ENCODE results near the gene NFKB2. TPM values are rescaled to one million over a fixed set of nuclear protein-coding genes. Genes with fewer than 3 reads are reported as not detected.

The NFKB2 gene
- total and polyA plus RNA-seq, 2 donors (not counting 1 experiment from before 2014, with no cell fraction given), result 255 to 398 TPM

DNA sequence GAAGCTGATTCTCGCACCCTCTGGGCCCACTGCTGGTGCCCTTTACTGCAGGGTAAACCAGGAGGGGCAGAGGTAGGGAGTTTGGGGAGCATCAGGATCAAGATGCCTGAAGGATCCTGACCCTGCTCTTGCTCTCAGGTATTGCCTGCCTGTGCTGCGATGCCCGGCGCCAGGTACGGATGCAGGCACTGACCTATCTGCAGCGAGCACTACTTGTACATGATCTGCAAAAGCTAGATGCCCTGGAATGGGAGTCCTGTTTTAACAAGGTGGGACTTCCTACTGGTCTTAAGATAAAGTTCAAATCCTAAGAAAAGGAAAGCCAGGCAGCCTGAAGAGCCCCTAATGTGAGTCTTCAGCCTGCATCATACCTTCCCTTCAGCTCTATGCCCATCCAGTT lies 16.1 kb upstream of the NFKB2 start:
- ChIA-PET POLR2A (no interaction called here), CTCF (interaction anchor here (2.0 to 2.7 kb wide), 2 partner anchors 11 to 205 kb away, joined by 7 to 8 read pairs; no protein-coding TSS in a partner anchor)
- no peaks in the 10 kb centered on the region for H3K9me3 Mint-ChIP-seq (ENCODE audit: insufficient read depth)

DNA sequence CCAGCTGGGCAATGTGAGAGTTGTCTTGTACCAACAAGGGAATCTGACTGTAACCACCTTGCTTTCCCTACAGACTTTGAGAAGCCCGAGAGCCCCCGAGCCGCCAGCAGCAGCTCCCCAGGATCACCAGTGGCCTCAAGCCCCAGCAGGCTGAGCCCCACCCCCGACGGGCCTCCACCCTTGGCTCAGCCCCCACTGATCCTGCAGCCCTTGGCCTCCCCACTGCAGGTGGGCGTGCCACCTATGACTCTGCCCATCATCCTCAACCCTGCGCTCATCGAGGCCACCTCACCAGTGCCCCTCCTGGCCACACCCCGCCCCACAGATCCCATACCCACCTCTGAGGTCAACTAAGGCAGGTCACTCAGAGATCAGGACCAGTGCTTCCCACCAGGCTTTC lies 13.5 kb upstream of the NFKB2 start:
- Histone ChIP-seq H3K4me1 (ENCODE audit: control insufficient read depth in 2 of 2, insufficient read depth in 2 of 2, low read length in 2 of 2) (peaks cover 0 to 8% of the 10 kb centered on the region in 2 donors), H3K36me3 (replicated peaks in 1 of 2; ENCODE audit: control extremely low read depth in 1 of 2, control insufficient read depth in 1 of 2, extremely low read depth in 1 of 2, insufficient read depth in 2 of 2, low read length in 1 of 2) (peaks cover 0 to 37% of the 10 kb centered on the region in 2 experiments), H2AFZ (ENCODE audit: insufficient read depth, low read depth, low read length, poor library complexity, severe bottlenecking) (no peak overlapping the region), H3K9ac (ENCODE audit: low read length) (no peak overlapping the region), H3K27ac (ENCODE audit: low read length in 2 of 2) (no peak overlapping the region), H3K4me2 (replicated peaks; ENCODE audit: low read depth, low read length, poor library complexity, severe bottlenecking) (no peak overlapping the region), H3K79me2 (ENCODE audit: control insufficient read depth, insufficient read depth, low read length) (no peaks in the 10 kb centered on the region), H3K4me3 (ENCODE audit: control extremely low read depth in 1 of 5, extremely low read depth in 1 of 5, insufficient read depth in 1 of 5, low read depth in 2 of 5, low read length in 4 of 5) (no peak overlapping the region), H3K9me3 (ENCODE audit: control extremely low read depth in 1 of 3, control insufficient read depth in 2 of 3, insufficient read depth in 1 of 3, low read length in 2 of 3) (no peaks in the 10 kb centered on the region), H3K27me3 (replicated peaks in 1 of 4; ENCODE audit: control extremely low read depth in 1 of 4, control insufficient read depth in 3 of 4, insufficient read depth in 4 of 4, low read length in 3 of 4) (no peaks in the 10 kb centered on the region), H4K20me1 (ENCODE audit: control insufficient read depth, insufficient read depth, low read length, poor library complexity, severe bottlenecking) (no peaks in the 10 kb centered on the region)
- ATAC-seq (ENCODE audit: low read depth) (no peak), DNase-seq (no peak)
- WGBS (ENCODE audit: insufficient coverage), result 93% methylated on average over 9 of the region's 9 CpGs
- intact Hi-C loops (cut with micrococcal nuclease), result no loop called here
- no peaks in the 10 kb centered on the region for H3K27me3 Mint-ChIP-seq
- no peak overlapping the region for H3K27ac Mint-ChIP-seq
- peaks cover 12% of the 10 kb centered on the region for H3K4me1 Mint-ChIP-seq
- H3K4me3 Mint-ChIP-seq, result no peak overlapping the region
- TF ChIP-seq, protein P1, sequence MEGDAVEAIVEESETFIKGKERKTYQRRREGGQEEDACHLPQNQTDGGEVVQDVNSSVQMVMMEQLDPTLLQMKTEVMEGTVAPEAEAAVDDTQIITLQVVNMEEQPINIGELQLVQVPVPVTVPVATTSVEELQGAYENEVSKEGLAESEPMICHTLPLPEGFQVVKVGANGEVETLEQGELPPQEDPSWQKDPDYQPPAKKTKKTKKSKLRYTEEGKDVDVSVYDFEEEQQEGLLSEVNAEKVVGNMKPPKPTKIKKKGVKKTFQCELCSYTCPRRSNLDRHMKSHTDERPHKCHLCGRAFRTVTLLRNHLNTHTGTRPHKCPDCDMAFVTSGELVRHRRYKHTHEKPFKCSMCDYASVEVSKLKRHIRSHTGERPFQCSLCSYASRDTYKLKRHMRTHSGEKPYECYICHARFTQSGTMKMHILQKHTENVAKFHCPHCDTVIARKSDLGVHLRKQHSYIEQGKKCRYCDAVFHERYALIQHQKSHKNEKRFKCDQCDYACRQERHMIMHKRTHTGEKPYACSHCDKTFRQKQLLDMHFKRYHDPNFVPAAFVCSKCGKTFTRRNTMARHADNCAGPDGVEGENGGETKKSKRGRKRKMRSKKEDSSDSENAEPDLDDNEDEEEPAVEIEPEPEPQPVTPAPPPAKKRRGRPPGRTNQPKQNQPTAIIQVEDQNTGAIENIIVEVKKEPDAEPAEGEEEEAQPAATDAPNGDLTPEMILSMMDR (IDR thresholded peaks at IDR 0.05), result no peak
- no peak for TF ChIP-seq EZH2 (IDR thresholded peaks at IDR 0.05; ENCODE audit: borderline replicate concordance, insufficient read depth, low read depth, low read length, poor library complexity, severe bottlenecking)
- POLR2A ChIA-PET, result interaction anchor here (0.9 to 1.1 kb wide), 2 partner anchors 11 to 81 kb away, joined by 3 to 4 read pairs; no protein-coding TSS in a partner anchor
- H3K9me3 Mint-ChIP-seq (ENCODE audit: insufficient read depth), result no peaks in the 10 kb centered on the region
- CTCF ChIA-PET, result interaction anchor here (2.0 kb wide), 1 partner anchor 17 kb away, joined by 10 read pairs; no protein-coding TSS in a partner anchor

More for the DNA sequence above, 16.1 kb upstream of the NFKB2 start:
- no peak overlapping the region for H2AFZ ChIP-seq (ENCODE audit: insufficient read depth, low read depth, low read length, poor library complexity, severe bottlenecking)
- peaks cover 0 to 55% of the 10 kb centered on the region in 2 experiments for H3K36me3 ChIP-seq (replicated peaks in 1 of 2; ENCODE audit: control extremely low read depth in 1 of 2, control insufficient read depth in 1 of 2, extremely low read depth in 1 of 2, insufficient read depth in 2 of 2, low read length in 1 of 2)
- intact Hi-C loops (cut with micrococcal nuclease), result no loop called here
- H3K27me3 ChIP-seq (replicated peaks in 1 of 4; ENCODE audit: control extremely low read depth in 1 of 4, control insufficient read depth in 3 of 4, insufficient read depth in 4 of 4, low read length in 3 of 4), result no peaks in the 10 kb centered on the region
- TF ChIP-seq, protein P1 (IDR thresholded peaks at IDR 0.05), result no peak
- TF ChIP-seq EZH2 (IDR thresholded peaks at IDR 0.05; ENCODE audit: borderline replicate concordance, insufficient read depth, low read depth, low read length, poor library complexity, severe bottlenecking), result no peak
- no peak overlapping the region for H3K4me2 ChIP-seq (replicated peaks; ENCODE audit: low read depth, low read length, poor library complexity, severe bottlenecking)
- peaks cover 0 to 3% of the 10 kb centered on the region in 2 donors for H3K4me1 ChIP-seq (ENCODE audit: control insufficient read depth in 2 of 2, insufficient read depth in 2 of 2, low read length in 2 of 2)
- no peak overlapping the region for H3K4me3 ChIP-seq (ENCODE audit: control extremely low read depth in 1 of 5, extremely low read depth in 1 of 5, insufficient read depth in 1 of 5, low read depth in 2 of 5, low read length in 4 of 5)
- DNase-seq (no peak), ATAC-seq (ENCODE audit: low read depth) (no peak)
- H4K20me1 ChIP-seq (ENCODE audit: control insufficient read depth, insufficient read depth, low read length, poor library complexity, severe bottlenecking), result no peaks in the 10 kb centered on the region
- H3K4me1 Mint-ChIP-seq, result peaks cover 4% of the 10 kb centered on the region
- no peak overlapping the region for H3K27ac Mint-ChIP-seq
- WGBS (ENCODE audit: insufficient coverage), result 98% methylated on average over 6 of the region's 6 CpGs
- no peaks in the 10 kb centered on the region for H3K79me2 ChIP-seq (ENCODE audit: control insufficient read depth, insufficient read depth, low read length)
- no peak overlapping the region for H3K27ac ChIP-seq (ENCODE audit: low read length in 2 of 2)
- H3K4me3 Mint-ChIP-seq, result no peak overlapping the region
- H3K9ac ChIP-seq (ENCODE audit: low read length), result no peak overlapping the region
- H3K27me3 Mint-ChIP-seq, result no peaks in the 10 kb centered on the region
- H3K9me3 ChIP-seq (ENCODE audit: control extremely low read depth in 1 of 3, control insufficient read depth in 2 of 3, insufficient read depth in 1 of 3, low read length in 2 of 3), result no peaks in the 10 kb centered on the region
